PC-9 (cell line): ENCODE data around the gene CTNNA1.

ENCODE experiments used
- EZH2 ChIP-seq: fragments of 200-600 bp; sonication (generic); IDR thresholded peaks from 2 replicates; pipeline ENCODE4 v1.8.0; 2017; ENCODE audit warnings: antibody characterized with exemption, low read depth
- TF ChIP-seq, protein P1 (sequence below): fragments of 200-600 bp; sonication (generic); conservative IDR thresholded peaks from 2 replicates; pipeline ENCODE4 v1.6.1; 2017; ENCODE audit warnings: mixed run types, antibody characterized with exemption, mild to moderate bottlenecking, moderate library complexity

DNA sequence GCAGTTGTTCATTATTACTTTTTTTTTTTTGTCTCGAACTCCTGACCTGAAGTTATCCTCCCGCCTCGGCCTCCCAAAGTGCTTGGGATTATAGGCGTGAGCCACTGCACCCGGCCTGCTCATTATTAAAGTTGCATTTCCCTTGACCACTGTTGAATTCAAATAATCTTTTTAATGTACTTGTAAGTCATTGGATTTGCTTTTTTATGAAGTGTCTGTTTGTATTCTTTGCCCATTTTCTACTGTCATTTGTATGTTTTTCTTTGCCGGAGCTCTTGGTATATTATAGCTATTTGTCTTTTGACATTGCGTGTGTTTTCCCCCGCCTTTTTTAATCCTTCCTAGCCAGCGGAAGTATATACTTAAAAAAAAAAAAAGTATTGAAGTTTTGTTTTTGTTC, 99.9 kb downstream of the CTNNA1 start:
- TF ChIP-seq, protein P1, sequence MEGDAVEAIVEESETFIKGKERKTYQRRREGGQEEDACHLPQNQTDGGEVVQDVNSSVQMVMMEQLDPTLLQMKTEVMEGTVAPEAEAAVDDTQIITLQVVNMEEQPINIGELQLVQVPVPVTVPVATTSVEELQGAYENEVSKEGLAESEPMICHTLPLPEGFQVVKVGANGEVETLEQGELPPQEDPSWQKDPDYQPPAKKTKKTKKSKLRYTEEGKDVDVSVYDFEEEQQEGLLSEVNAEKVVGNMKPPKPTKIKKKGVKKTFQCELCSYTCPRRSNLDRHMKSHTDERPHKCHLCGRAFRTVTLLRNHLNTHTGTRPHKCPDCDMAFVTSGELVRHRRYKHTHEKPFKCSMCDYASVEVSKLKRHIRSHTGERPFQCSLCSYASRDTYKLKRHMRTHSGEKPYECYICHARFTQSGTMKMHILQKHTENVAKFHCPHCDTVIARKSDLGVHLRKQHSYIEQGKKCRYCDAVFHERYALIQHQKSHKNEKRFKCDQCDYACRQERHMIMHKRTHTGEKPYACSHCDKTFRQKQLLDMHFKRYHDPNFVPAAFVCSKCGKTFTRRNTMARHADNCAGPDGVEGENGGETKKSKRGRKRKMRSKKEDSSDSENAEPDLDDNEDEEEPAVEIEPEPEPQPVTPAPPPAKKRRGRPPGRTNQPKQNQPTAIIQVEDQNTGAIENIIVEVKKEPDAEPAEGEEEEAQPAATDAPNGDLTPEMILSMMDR, result no peak
- TF ChIP-seq EZH2, result no peak
